ENCODE data around the gene PGAP3. TPM values are rescaled to one million over a fixed set of nuclear protein-coding genes. Genes with fewer than 3 reads are reported as not detected.
"Not testable (repeated sequence)": the region's sequence is repeated elsewhere in the genome, so short reads cannot be mapped to it uniquely, and the experiment has no call there.

PGAP3 gene
- total and polyA plus RNA-seq, 7 donors, result 1.4 to 7.9 (median 4.5) TPM

- intact Hi-C loops (cut with DNase I), result loop anchor here in 1 of 2 donors (5.0 kb wide), 1 partner anchor 39 kb away; the partner anchor contains the start of gene PGAP3
Observed at GRCh38 chr17:39726617-39727016, 38.8 kb upstream of the PGAP3 start.

GRCh38 chr17:39725923-39726322 lies 38.1 kb upstream of the PGAP3 start:
- ATAC-seq, result not testable (repeated sequence)
- 100% methylated on average over 1 of the region's 1 CpG for WGBS, 3 donors

More at GRCh38 chr17:39726617-39727016, 38.8 kb upstream of the PGAP3 start:
- WGBS, 3 donors, result 82 to 92% (median 89%) methylated on average over 9 of the region's 9 CpGs
- TF ChIP-seq CTCF (IDR thresholded peaks at IDR 0.05), result no peak
- Histone ChIP-seq H3K4me1 (peaks cover 8% of the 10 kb centered on the region), H3K27ac (no peak overlapping the region), H3K36me3 (ENCODE audit: insufficient read depth in 1 of 2, low read depth in 1 of 2) (peaks cover 2 to 72% of the 10 kb centered on the region in 2 donors), H3K9me3 (no peaks in the 10 kb centered on the region), H3K4me3 (no peak overlapping the region), H3K27me3 (ENCODE audit: insufficient read depth in 3 of 3, low read length in 2 of 3) (no peaks in the 10 kb centered on the region)
- DNase-seq (no peak), ATAC-seq (no peak)

GRCh38 chr17:39724731-39725130 lies 36.9 kb upstream of the PGAP3 start:
- Histone ChIP-seq H3K27ac (no peak overlapping the region), H3K9me3 (no peaks in the 10 kb centered on the region), H3K27me3 (ENCODE audit: insufficient read depth in 3 of 3, low read length in 2 of 3) (no peaks in the 10 kb centered on the region), H3K4me3 (no peak overlapping the region), H3K36me3 (ENCODE audit: insufficient read depth in 1 of 2, low read depth in 1 of 2) (peaks cover 2 to 87% of the 10 kb centered on the region in 2 donors), H3K4me1 (peaks cover 7% of the 10 kb centered on the region)
- intact Hi-C loops (cut with DNase I), result loop anchor here in 1 of 2 donors (5.0 kb wide), 1 partner anchor 37 kb away; the partner anchor contains the start of gene PGAP3
- TF ChIP-seq CTCF (IDR thresholded peaks at IDR 0.05), result no peak
- DNase-seq, result no peak
- WGBS, 3 donors, result 93 to 96% (median 95%) methylated on average over 13 of the region's 13 CpGs
- no peak for ATAC-seq

More at GRCh38 chr17:39725923-39726322, 38.1 kb upstream of the PGAP3 start:
- H3K36me3 ChIP-seq (ENCODE audit: insufficient read depth in 1 of 2, low read depth in 1 of 2), result peaks cover 2 to 75% of the 10 kb centered on the region in 2 donors
- not testable (repeated sequence) for H3K27me3 ChIP-seq (ENCODE audit: insufficient read depth in 3 of 3, low read length in 2 of 3); H3K4me1 ChIP-seq; H3K27ac ChIP-seq; H3K9me3 ChIP-seq; DNase-seq; H3K4me3 ChIP-seq
- intact Hi-C loops (cut with DNase I), result loop anchor here in 1 of 2 donors (5.0 kb wide), 1 partner anchor 39 kb away; the partner anchor contains the start of gene PGAP3

GRCh38 chr17:39722965-39723848 lies 35.4 kb upstream of the PGAP3 start:
- H3K4me3 ChIP-seq, result no peak overlapping the region
- intact Hi-C loops (cut with DNase I), result no loop called here
- no peak for ATAC-seq
- H3K9me3 ChIP-seq, result no peaks in the 10 kb centered on the region
- no peak for DNase-seq
- no peaks in the 10 kb centered on the region for H3K4me1 ChIP-seq
- H3K36me3 ChIP-seq (ENCODE audit: insufficient read depth in 1 of 2, low read depth in 1 of 2), result peaks cover 2 to 90% of the 10 kb centered on the region in 2 donors
- no peak for TF ChIP-seq CTCF (IDR thresholded peaks at IDR 0.05)
- H3K27ac ChIP-seq, result no peak overlapping the region
- H3K27me3 ChIP-seq (ENCODE audit: insufficient read depth in 3 of 3, low read length in 2 of 3), result no peaks in the 10 kb centered on the region
- WGBS, 3 donors, result 82 to 84% (median 83%) methylated on average over 34 of the region's 34 CpGs

- ATAC-seq (no peak), DNase-seq (no peak)
- H3K27ac ChIP-seq, result no peak overlapping the region
- no peak overlapping the region for H3K4me3 ChIP-seq
- intact Hi-C loops (cut with DNase I), result no loop called here
- no peak for TF ChIP-seq CTCF (IDR thresholded peaks at IDR 0.05)
- WGBS, 3 donors, result 93 to 95% (median 94%) methylated on average over 6 of the region's 6 CpGs
- no peaks in the 10 kb centered on the region for H3K4me1 ChIP-seq
- H3K36me3 ChIP-seq (ENCODE audit: insufficient read depth in 1 of 2, low read depth in 1 of 2), result peaks cover 0 to 83% of the 10 kb centered on the region in 2 donors
- H3K27me3 ChIP-seq (ENCODE audit: insufficient read depth in 3 of 3, low read length in 2 of 3), result no peaks in the 10 kb centered on the region
- no peaks in the 10 kb centered on the region for H3K9me3 ChIP-seq
Observed at GRCh38 chr17:39722104-39722503, 34.2 kb upstream of the PGAP3 start.

Data from psoas muscle (tissue), 8 donors.